SIG-M5 (cell line): Measurements from ENCODE around the gene RNF13.
"Not testable (repeated sequence)": the region's sequence is repeated elsewhere in the genome, so short reads cannot be mapped to it uniquely, and the experiment has no call there.

Source experiments
- DNase-seq: peaks from one replicate; lab custom pipeline; 2025; lab: John Stamatoyannopoulos, UW

Gene RNF13

DNA sequence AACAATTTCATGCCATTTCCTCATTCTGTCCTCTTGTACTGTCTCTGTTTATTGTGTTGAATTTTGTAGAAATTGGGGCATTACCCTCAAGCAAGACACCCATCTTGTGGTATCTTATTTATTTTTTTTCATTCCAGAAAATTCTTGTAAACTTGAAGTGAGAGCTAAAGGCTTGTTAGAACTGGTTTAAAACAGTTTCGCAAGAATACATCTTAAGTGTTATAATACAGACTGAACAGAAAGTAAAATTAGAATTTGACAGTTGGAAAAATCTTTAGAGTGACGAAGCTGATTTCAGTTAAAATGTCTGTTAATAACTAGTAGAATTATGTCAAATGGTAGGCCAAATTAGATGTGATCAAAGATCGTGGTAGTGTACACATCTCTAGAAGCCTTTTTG, 26.9 kb downstream of the RNF13 start:
- no peak for DNase-seq

GRCh38 chr3:149843502-149843901, 30.5 kb downstream of the RNF13 start:
- no peak for DNase-seq

DNA sequence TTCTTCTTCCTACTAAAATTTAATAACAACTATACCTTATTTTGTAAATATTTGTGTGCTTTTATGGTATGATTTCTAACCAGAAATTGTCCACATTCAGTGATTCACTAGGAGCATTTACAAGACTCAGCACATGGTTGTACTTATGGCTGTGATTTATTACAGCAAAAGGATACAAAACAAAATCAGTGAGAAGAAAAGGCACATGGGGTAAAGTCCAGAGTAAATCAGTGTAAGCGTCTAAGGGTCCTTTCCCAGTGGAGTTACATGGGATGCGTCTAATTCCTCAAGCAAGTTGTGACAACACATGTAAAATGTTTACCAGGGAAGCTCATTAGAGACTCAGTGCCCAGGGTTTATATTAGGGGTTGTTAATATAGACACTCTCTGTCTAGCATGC, 31.1 kb downstream of the RNF13 start:
- no peak for DNase-seq

GRCh38 chr3:149845570-149846244, 32.7 kb downstream of the RNF13 start:
- DNase-seq: no peak

DNA sequence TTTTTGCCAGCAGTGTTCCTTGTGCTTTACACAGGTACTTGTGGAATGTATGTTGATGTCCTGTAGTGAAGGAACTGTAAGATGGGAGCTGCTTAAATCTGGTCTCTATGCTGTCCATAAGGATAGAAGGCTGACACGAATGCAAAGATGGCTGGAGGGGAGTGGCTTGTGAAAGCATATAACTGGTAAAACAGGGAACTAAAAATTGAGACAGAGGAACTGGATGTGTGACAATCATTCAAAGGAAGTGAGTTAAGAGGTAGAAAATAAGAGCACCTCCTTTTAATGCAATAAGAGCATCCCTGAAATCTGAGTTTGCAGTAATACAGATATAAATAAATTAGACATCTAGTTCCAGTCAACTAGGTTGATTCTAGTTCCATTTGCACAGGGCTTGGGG, 35.2 kb downstream of the RNF13 start:
- no peak for DNase-seq

DNA sequence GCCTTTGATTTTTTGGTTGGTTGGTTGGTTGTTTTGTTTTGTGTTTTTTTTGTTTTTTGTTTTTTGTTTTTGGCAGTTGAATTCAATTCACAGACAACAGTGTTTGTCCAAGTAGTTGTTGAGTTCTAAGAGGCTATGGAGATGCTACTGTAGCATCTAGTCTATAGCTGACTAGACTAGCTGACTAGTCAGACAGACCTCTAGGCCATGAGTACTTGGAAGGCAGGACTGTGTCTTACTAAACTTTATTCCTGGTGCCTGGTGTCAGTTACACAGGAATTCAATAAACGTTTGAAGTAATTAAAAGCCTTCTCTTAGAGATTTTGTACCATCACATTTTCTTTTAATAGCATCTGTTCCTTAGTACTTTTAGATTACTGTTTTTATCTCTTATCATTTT, 35.7 kb downstream of the RNF13 start:
- no peak for DNase-seq

GRCh38 chr3:149850787-149851584, 38.0 kb downstream of the RNF13 start:
- no peak for DNase-seq

DNA sequence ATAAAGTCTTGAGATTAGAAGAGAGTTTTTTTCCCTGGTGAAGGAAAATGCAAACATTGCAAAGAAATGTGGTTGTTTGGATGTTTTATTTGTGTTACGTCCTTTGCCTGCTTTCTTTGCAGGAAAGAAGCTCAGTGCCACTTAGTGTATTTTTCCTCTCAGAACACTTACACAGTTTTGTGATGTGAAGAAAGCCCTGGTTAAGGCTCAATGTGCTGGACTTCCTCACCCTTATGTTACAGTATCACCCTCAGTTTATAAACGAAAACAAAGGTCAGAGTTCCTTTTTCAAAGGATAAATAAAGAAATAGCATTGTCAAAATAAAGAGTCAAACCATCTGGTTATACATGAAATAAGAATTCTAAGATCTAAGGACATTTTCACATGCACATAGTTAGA, 45.9 kb downstream of the RNF13 start:
- no peak for DNase-seq

GRCh38 chr3:149860881-149861280, 47.9 kb downstream of the RNF13 start:
- no peak for DNase-seq

- no peak for DNase-seq
Measured at GRCh38 chr3:149867563-149867962, 54.5 kb downstream of the RNF13 start.

- DNase-seq: no peak
Measured at GRCh38 chr3:149871855-149872254, 58.8 kb downstream of the RNF13 start.

DNA sequence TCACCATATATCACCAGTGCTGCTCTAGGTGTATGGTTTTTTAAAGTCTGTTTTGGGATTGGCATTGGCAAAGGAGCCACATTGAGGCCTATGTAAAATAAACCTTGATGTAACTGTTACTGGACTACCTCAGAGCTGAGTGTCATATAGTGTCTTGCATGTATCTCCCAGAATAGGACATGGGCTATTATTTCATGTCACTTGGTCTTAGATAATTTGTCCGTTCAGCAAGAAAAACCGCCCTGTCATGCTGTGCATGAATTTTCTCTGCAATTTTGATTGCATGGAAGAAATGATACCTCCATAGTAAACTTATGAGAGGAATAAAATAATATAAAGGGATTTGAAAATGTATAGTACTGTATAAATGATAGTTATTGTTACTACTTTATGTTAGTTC, 59.6 kb downstream of the RNF13 start:
- DNase-seq: no peak

DNA sequence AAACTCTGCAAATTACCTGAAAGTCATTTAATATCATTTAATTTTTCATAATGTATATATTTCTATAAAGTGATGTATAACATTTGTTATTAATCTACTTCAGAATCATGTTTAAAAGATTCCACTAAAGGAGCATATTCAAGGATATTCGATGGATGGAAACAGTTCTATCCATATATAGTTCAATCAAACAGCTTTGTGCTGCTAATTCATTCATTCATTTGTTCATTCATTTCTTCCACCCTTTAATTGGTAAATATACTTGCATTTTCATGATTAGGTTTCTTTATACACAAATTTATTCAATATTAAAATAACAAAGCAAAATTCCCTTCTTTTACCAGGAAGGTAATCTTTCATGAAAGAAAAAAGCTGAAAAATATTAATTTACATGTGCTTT, 64.7 kb downstream of the RNF13 start:
- DNase-seq: no peak

DNA sequence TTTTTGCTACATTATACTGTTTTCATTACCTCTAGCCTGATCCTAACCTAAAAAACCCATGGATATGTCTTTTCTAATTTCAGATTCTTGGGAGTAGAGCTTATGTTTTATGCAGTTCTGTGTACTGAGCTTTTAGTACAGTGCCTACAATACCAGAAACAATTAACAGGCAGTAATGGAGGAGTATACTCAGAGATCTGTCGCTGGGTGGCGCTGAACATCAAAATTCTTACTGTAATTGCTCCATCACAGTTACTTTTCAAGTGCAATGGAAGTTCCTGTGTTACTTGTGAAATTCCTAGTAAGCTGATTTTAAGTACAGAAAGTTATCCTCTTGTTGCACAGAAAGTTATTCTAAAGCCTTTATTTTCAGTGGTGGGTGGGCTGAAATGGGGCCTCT, 66.9 kb downstream of the RNF13 start:
- no peak for DNase-seq

DNA sequence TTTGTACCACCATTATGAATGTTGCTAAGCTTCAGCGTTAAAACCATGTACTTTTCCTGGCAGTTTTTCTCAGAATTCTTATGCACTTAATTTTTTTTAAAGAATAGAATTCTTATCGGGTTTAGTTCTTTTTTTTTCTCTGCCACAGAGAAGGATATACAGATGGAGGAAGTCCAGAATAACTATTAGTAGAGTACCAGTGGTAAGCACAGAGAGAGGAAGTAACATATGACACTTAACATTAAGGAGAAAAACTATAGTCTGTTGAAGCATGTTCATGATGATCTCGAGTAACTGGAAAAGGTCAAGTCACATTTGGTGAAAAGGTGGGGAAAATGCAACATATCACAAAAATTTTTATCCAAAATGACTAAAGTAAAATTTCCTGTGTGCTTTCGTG, 68.9 kb downstream of the RNF13 start:
- DNase-seq: no peak

DNA sequence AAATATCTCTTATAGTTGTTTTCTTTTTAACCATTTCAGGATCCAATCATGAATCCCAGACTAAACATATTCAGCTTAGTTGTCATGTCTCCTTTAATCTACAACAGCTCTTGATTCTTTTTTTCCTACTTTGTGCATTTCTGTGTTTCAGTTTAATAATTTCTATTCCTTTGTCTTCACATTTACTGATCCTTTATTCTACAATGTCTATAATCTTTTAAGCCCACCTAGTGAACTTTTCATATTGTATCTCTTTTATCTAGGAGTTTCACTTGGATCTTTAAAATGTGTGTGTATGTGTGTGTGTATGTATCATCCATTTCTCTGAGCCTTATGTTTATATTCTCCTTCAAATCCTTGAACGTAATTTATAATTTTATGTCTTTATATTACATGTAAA, 70.1 kb downstream of the RNF13 start:
- DNase-seq: no peak

- DNase-seq: not testable (repeated sequence)
Measured at GRCh38 chr3:149883860-149884259, 70.8 kb downstream of the RNF13 start.

GRCh38 chr3:149884848-149885247, 71.8 kb downstream of the RNF13 start:
- not testable (repeated sequence) for DNase-seq

DNA sequence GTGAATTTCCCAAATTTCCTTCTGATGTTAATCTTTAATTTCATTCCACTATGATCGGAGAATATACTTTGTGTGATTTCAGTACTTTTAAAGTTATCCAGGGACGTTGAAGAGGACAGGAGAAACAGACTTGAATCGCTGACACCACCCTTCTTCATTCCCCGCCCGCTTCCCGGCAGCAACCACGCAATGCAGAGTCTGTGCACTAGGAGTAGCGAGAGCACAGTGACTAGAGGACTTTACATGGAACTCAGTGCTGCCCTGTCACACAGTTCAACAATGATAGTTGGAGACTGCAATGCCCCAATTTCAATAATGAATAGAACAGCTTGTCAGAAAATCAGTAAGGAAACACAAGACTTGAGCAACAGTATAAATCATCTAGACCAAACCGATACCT, 73.9 kb downstream of the RNF13 start:
- DNase-seq: no peak

- no peak for DNase-seq
Measured at GRCh38 chr3:149891621-149892020, 78.6 kb downstream of the RNF13 start.

GRCh38 chr3:149892371-149892770, 79.4 kb downstream of the RNF13 start:
- no peak for DNase-seq

- no peak for DNase-seq
Measured at GRCh38 chr3:149894205-149894604, 81.2 kb downstream of the RNF13 start.

DNA sequence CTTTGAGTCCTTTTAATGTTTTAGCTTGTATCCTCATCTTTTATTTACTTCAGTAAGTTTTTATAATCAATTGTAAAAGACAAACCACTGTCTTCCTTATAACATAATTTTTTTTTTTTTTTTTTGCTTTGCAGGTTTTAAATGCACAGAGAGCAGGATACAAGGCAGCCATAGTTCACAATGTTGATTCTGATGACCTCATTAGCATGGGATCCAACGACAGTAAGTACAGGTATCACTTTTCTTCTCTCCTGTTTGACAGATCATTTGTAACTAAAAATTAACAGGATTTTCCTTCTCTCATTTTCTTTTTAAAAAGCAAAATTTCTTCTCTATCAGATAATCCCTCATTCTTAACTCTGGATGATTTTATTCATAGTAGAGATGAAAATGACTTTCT, 82.3 kb downstream of the RNF13 start:
- DNase-seq: no peak

GRCh38 chr3:149895769-149896168, 82.8 kb downstream of the RNF13 start:
- DNase-seq: no peak
